Caco-2 (cell line): ENCODE results near the gene TRPT1. TPM values are rescaled to one million over a fixed set of nuclear protein-coding genes. Genes with fewer than 3 reads are reported as not detected.

ENCODE experiments used
- BruUV-seq: library from RNA; stranded (reverse); fragments of 400-500 nt; replicated peaks from 2 replicates; lab custom pipeline; 2021; lab: Mats Ljungman, UMichigan
- CTCF ChIA-PET: fragments of 300-600 bp; sonication (Branson Sonifier 250); formaldehyde crosslinking; loops from one replicate; lab custom pipeline; 2022; ENCODE audit warnings: antibody characterized with exemption; lab: Charles Lee
- POLR2A ChIA-PET: fragments of 300-600 bp; sonication (Branson Sonifier 250); formaldehyde crosslinking; loops from one replicate; lab custom pipeline; 2022; ENCODE audit warnings: antibody characterized with exemption; lab: Charles Lee
- DNase-seq, 2 experiments: peaks; one replicate each; pipeline versions ENCODE4 v3.0.0 to v3.0.0-alpha.2; 2020 to 2022
- H3K27me3 ChIP-seq: replicated peaks from 2 replicates; pipeline ENCODE4 v1.6.0; 2011; ENCODE audit warnings: low read length; ENCODE audit not compliant: control insufficient read depth, insufficient read depth
- H3K36me3 ChIP-seq: 2 replicates; pipeline ENCODE4 v1.5.1; 2011; ENCODE audit warnings: low read length; ENCODE audit not compliant: control insufficient read depth, insufficient read depth
- H3K4me1 ChIP-seq: fragments of 250-450 bp; sonication (Bioruptor Pico); 2 replicates; pipeline ENCODE4 v1.5.1; 2020; ENCODE audit warnings: mild to moderate bottlenecking
- H3K4me3 ChIP-seq: 2 replicates; pipeline ENCODE4 v1.5.1; 2011; ENCODE audit warnings: low read depth, mild to moderate bottlenecking, control low read depth, low read length
- H3K9me3 ChIP-seq: fragments of 250-450 bp; sonication (Bioruptor Pico); 2 replicates; pipeline ENCODE4 v1.5.1; 2020; ENCODE audit warnings: mild to moderate bottlenecking, moderate library complexity
- H3K27ac Mint-ChIP-seq: one replicate; pipeline ENCODE4 v1.8.0; 2022; ENCODE audit warnings: mixed read lengths; ENCODE audit not compliant: unreplicated experiment
- H3K27me3 Mint-ChIP-seq: one replicate; pipeline ENCODE4 v1.8.0; 2022; ENCODE audit warnings: mixed read lengths; ENCODE audit not compliant: insufficient read depth, unreplicated experiment
- H3K36me3 Mint-ChIP-seq: one replicate; pipeline ENCODE4 v1.8.0; 2022; ENCODE audit warnings: mild to moderate bottlenecking, mixed read lengths; ENCODE audit not compliant: insufficient read depth, unreplicated experiment
- H3K4me1 Mint-ChIP-seq: one replicate; pipeline ENCODE4 v1.8.0; 2022; ENCODE audit warnings: low read depth, mixed read lengths; ENCODE audit not compliant: unreplicated experiment
- H3K4me3 Mint-ChIP-seq: one replicate; pipeline ENCODE4 v1.8.0; 2022; ENCODE audit warnings: mild to moderate bottlenecking, moderate library complexity, mixed read lengths; ENCODE audit not compliant: unreplicated experiment
- H3K9me3 Mint-ChIP-seq: one replicate; pipeline ENCODE4 v1.8.0; 2022; ENCODE audit warnings: mixed read lengths; ENCODE audit not compliant: unreplicated experiment
- CTCF ChIP-seq, 2 experiments: fragments of 200-600 bp in 1 of 2; IDR thresholded peaks; 1 replicate in 1 of 2; 2 replicates in 1 of 2; pipeline versions ENCODE4 v1.5.1 to v1.8.0; 2011 to 2022; ENCODE audit warnings: antibody characterized with exemption in 1 of 2, control low read depth in 1 of 2, inconsistent platforms in 1 of 2, low read depth in 1 of 2, low read length in 1 of 2, mild to moderate bottlenecking in 1 of 2, moderate library complexity in 1 of 2; ENCODE audit not compliant: insufficient read depth in 1 of 2, severe bottlenecking in 1 of 2, unreplicated experiment in 1 of 2
- intact Hi-C: fragments of 100-400 bp; cut with micrococcal nuclease; formaldehyde crosslinking; loops from one replicate; pipeline ENCODE4 v1.10.0; 2022; ENCODE audit not compliant: unreplicated experiment
- total RNA-seq: library from RNA; stranded (reverse); gene quantifications from 2 replicates; pipeline ENCODE4 v1.2.3, GENCODE V29; 2022

The TRPT1 gene
- total RNA-seq, 1 experiment from 2014 or later = 32.1 TPM

GRCh38 chr11:64240435-64241240, 14.7 kb upstream of the TRPT1 start, which contains the start of gene FKBP2:
TSS of gene FKBP2 (plus strand) at chr11:64241095. CDS start at chr11:64242388, 1,293 bp downstream.
- peak within 1 kb of the TSS; percentile 88 for H3K4me3 Mint-ChIP-seq

GRCh38 chr11:64239662-64240434, 13.9 kb upstream of the TRPT1 start:
- no peak for TF ChIP-seq CTCF (IDR thresholded peaks at IDR 0.05; ENCODE audit: insufficient read depth in 1 of 2, low read depth in 1 of 2, low read length in 1 of 2, severe bottlenecking in 1 of 2, unreplicated experiment in 1 of 2)
- Mint-ChIP-seq H3K4me3 (peak overlapping the region; percentile 88), H3K27me3 (no peaks in the 10 kb centered on the region), H3K9me3 (no peaks in the 10 kb centered on the region), H3K27ac (peak overlapping the region; percentile 90), H3K36me3 (peaks cover 63% of the 10 kb centered on the region), H3K4me1 (peaks cover 15% of the 10 kb centered on the region)
- intact Hi-C loops = loop anchor here (2.0 kb wide), 1 partner anchor 65 kb away; the partner anchor contains the start of gene ESRRA
- Histone ChIP-seq H3K4me3 (peak overlapping the region; percentile 95), H3K27me3 (no peaks in the 10 kb centered on the region), H3K4me1 (peaks cover 24% of the 10 kb centered on the region), H3K9me3 (no peaks in the 10 kb centered on the region), H3K36me3 (peaks cover 3% of the 10 kb centered on the region; the same call in 1 of the 2 replicates)
- BruUV-seq = no TSS peak
- no peak for DNase-seq
- POLR2A ChIA-PET = interaction anchor here (0.7 kb wide), 1 partner anchor 78 kb away, joined by 5 read pairs; the partner anchor contains the start of genes PRDX5 and TRMT112
- CTCF ChIA-PET = no interaction called here

More at GRCh38 chr11:64240435-64241240, 14.7 kb upstream of the TRPT1 start, which contains the start of gene FKBP2:
- Histone ChIP-seq H3K36me3 (peaks cover 3% of the 10 kb centered on the region; the same call in 1 of the 2 replicates), H3K4me1 (peaks cover 20% of the 10 kb centered on the region), H3K9me3 (no peaks in the 10 kb centered on the region), H3K27me3 (no peaks in the 10 kb centered on the region), H3K4me3 (peak within 1 kb of the TSS; percentile 95)
- POLR2A ChIA-PET = interaction anchor here (0.5 to 1.6 kb wide), 14 partner anchors 10 to 1454 kb away, joined by 3 to 12 read pairs (median 4); partner anchors contain the start of genes DNAJC4, ESRRA, NUDT22 and SF1
- Mint-ChIP-seq H3K4me1 (peaks cover 15% of the 10 kb centered on the region), H3K9me3 (no peaks in the 10 kb centered on the region), H3K27me3 (no peaks in the 10 kb centered on the region), H3K27ac (peak within 1 kb of the TSS; percentile 90), H3K36me3 (peaks cover 61% of the 10 kb centered on the region)
- CTCF ChIA-PET = interaction anchor here (0.6 to 1.1 kb wide), 8 partner anchors 9 to 1182 kb away, joined by 3 to 13 read pairs (median 3); partner anchors contain the start of genes ESRRA and STIP1
- intact Hi-C loops = loop anchor here (1.0 to 2.0 kb wide), 2 partner anchors 55 to 64 kb away; partner anchors contain the start of gene ESRRA
- peak; percentile 97 to 99 for DNase-seq
- TF ChIP-seq CTCF (IDR thresholded peaks at IDR 0.05; ENCODE audit: insufficient read depth in 1 of 2, low read depth in 1 of 2, low read length in 1 of 2, severe bottlenecking in 1 of 2, unreplicated experiment in 1 of 2) = no peak
- BruUV-seq = TSS peak; percentile 92
